CD4-positive, alpha-beta T cell treated with Interleukin-12 subunit alpha and Interleukin-12 subunit beta, for 1 hour (primary cell): ENCODE measurements around the gene CCDC85B.
A peak's percentile ranks its signal among the peaks of the same experiment; 100 is the strongest.
"Not testable (repeated sequence)": the region's sequence is repeated elsewhere in the genome, so short reads cannot be mapped to it uniquely, and the experiment has no call there.

Experiments used
- DNase-seq: peaks from one replicate; pipeline ENCODE4 v3.0.0-alpha.2; 2020

CCDC85B gene

DNA sequence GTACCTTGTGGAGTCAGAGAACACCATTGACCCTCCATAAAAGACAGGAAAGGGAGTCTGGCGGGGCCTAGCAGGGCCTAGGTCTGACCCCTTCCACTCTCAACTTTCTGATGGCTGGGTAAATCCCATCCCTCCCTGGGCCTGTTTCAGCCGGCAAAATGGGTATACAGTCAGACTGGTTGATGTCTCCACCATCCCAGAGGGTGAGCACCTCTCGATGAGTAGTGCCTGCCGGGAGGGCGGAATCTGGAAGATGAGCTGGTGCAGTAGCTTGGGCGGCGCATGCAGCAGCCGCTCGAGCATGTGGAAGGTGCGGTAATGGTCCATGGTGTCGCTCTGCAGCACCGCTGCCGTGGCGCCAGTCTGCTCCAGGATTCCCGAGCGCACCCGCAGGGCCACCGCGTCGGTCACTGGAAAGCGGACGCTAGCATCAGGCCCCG, 2.7 kb upstream of the CCDC85B start:
- no peak for DNase-seq

DNA sequence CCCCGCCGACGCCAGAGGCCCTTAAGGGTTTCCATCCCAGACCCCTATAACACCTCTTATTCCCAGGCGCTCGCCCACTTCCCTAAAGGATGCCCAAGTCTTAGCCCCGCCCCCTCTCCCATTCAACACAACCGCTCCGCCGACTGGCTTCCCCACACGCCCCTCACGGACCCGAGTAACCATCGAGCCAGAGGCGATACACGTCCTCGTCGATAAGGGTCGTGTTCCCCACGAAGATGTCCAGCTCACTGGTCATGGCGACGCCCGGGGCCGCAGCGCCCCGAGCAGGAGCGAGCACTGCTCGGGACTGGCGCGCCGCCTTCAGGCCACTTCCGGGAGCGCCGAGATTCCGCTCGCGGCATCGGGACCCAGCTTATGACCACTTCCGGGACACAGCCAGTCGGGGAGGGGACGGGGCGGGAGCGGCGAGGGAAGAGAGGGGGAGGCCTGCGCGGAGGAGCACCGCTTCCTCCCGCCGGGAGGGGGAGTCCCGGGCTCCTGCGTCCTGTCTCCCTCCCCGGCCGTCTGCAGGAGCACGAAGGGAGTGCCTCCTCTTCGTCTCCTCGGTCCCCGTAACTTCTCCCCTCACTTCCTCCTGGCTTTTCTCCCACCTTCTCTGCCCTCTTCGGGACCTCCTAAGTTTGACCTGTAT, 2.2 kb upstream of the CCDC85B start, which contains the start of gene FIBP:
Gene FIBP, minus strand, starts transcription at position 309 of the 652 bp plus-strand sequence. Its CDS starts 53 bp downstream, at position 256.
- peak; percentile 96 for DNase-seq

GRCh38 chr11:65891219-65892136, 1.0 kb downstream of the CCDC85B start:
- DNase-seq = peak; percentile 46

DNA sequence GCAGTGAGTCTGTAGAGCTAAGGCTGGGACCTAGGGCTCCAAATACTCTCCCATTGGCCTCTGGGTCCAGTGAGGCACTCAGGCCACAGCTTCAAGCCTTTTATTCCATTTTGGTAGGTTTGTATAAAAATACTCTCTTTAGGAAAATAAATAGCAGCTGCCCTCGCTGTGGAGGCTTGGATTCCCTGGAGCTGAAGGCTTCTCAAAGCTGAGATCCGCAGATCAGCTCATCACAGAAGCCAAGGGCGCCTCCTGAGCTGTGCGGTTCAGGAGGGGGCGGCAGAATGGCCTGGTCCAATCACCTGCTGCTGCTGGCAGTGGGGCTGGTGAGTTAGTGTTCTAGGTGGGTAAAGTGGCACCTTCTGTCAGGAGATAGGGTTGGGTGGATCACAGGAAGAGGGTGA, 1.7 kb downstream of the CCDC85B start:
- DNase-seq = not testable (repeated sequence)

DNA sequence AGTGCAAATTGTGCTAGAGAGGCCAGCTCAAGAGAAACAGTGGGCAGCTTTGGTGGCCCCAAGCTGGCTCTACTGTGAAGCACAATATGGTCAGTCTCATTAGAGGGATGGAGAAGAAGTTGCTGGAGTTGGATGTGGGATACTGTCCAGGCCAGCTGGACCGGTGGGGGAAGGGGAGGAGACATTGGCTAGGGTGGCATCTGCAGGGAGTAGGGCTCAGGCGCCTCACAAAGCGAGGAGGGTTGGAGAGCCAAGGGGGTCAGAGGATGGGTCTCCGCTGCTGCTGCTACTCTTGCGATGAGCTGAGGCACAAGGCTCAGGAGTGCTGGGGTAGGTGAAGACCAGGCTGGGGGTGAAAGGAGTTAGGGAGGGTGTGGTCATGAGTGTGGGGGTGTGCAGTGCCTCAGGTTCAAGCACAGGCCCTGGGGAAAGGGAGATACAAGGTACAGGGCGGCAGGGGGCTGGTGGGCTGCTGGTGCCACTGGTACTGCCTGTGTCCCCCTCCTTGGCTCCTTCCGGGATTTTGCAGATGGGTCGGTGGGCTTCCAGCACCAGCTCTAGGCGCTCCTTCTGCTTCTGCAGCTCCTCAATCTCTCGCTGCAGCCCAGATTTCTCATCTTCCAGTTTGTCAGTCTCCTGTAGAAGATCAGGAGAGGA, 2.3 kb downstream of the CCDC85B start:
- DNase-seq = no peak

- peak; percentile 54 for DNase-seq
Observed at GRCh38 chr11:65894034-65894591, 3.6 kb downstream of the CCDC85B start.

DNA sequence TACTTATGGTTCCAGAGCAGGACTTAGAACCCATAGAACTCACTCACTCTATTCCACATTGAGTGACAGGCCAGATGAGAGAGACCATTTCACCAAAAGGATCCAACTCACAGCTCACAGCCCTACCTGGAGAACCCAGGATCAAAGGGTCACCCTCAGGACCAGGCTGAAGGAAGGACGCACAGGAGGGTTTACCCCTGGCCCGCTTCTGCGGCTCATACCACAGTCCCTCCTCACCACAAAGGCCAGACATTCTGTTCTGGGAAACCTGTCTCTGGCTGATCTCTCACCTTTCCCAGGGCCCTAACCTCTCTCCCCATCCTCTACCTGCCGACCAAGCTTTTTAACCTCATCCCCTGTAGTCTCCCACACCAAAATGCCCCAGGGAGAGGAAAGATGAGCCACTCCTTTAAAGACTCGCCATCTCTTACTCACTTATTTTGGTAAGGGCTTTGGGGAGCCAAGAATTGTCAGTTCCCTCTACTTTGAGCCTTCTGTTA, 5.1 kb downstream of the CCDC85B start:
- no peak for DNase-seq

DNA sequence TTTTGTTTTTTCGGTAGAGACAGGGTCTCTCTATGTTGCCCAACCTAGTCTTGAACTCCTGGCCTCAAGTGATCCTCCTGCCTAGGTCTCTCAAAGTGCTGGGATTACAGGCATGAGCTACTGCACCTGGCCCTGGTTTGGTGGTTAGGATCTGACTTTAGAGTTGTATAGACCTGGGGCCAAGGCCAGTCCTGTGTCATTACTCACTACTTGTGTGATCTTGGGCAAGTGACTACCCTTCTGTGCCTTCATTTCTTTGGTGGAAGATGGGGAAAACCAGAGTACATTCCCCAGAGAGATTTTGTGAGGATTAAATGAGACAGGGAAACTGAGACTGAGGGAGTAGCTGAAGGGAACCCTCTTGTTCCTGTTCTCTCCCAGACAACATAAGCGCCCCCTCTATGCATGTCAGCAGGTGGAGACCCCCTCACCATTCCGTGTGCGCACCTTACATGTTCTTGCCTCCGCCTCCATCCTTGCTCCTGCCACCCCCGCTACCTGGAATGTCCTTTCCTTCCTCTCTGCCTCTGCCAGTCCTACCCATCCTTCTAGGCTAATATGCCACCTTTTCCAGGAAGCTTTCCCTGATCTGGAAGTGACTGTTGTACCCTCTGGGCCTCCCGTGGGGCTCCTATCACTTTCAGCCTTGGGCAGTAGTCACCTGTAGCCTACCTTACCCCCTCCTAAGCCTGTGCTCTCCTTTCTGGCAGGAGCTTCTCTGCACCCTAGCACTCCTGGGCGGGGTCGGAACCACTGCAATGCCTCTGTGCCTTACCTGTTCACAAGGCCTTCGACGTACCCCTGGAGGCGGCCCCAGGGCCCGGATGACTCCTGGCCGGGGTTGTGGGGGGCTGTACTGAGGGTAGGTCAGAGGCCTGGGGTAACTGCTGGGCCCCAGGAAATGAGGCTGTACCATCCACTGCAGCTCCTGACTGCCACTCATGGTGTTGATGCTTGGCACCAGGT, 5.8 kb downstream of the CCDC85B start:
- no peak for DNase-seq

DNA sequence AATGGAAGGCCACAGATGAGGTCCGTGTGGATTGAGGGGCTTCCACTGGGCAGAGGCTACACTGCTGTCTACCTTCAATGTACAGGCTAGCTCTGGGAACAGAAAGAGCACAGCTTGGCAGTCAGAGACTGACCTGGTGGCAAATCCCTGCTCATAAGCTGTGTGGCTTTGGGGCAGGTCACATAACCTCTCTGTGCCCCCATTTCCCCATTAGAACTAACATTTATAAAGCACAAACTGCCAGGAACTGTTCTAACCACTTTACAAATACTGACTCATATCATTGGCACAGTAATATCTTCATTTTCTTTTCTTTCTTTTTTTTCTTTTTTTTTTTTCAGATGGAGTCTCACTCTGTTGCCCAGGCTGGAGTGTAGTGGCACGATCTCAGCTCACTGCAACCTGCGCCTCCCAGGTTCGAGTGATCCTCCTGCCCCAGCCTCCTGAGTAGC, 6.6 kb downstream of the CCDC85B start:
- DNase-seq = no peak

GRCh38 chr11:65898656-65899355, 8.3 kb downstream of the CCDC85B start:
- no peak for DNase-seq

DNA sequence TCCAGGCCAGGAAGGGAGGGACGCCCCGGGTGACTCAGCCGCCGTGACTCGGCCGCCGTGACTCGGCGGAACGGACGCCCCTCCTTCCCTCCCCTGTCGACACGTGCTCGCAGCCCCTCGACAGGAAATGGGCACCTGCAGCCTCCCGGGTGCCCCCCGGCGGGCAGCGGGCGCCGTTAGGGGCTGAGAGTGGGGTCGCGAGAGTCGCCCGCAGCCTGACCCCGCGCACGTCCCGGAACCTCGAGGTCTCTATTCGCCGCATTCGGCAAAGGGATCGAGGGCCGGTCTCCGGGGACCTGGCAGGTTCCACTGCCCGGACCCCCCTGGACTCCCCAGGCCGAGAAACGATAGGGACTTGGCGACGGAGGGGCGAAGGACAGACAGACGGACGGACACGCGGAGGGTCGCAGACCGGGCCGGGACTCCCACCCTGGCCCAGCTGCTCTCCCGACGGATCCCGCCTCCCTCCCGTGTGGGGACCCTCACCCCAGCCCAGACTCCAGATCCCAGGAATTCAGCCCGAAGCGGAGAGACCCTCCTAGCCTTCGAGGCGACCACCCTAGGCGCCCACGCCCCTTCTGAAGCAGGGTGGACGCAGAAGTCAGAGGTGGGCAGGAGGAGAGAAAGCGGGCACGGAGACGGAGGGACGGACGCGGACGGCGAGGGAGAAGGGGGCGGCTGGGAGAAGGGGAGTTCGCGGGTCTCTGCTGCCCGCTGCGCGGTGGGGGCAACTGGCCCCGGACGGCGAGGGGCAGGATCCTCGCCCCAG, 9.1 kb downstream of the CCDC85B start:
- DNase-seq = peak; percentile 61

- peak; percentile 97 for DNase-seq
Observed at GRCh38 chr11:65900125-65900898, 9.8 kb downstream of the CCDC85B start, which contains the start of gene FOSL1. TSS of gene FOSL1 (minus strand) at chr11:65900388. CDS start at chr11:65900339, 49 bp downstream.

- DNase-seq = no peak
Observed at GRCh38 chr11:65900899-65901180, 10.4 kb downstream of the CCDC85B start.

DNA sequence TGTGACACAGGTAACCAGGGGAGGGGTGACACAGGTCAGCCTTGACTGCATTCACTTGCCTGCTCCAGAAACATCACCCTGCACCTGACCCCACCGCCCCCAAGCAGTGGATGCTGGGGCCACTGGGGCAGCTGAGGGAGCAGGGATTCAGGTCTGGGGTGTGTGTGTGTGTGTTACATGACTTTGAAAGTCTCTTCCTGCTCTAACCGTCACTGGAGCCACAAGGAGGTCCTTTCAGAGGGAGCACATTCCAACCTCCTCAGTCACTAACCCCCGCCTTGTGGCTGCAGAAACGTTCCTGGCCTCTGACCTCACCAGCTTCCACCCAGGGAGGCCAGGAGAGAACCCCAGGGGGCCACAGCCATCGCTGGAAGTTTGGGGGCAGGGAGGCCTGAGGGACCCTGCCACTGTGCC, 12.6 kb downstream of the CCDC85B start:
- DNase-seq = no peak

DNA sequence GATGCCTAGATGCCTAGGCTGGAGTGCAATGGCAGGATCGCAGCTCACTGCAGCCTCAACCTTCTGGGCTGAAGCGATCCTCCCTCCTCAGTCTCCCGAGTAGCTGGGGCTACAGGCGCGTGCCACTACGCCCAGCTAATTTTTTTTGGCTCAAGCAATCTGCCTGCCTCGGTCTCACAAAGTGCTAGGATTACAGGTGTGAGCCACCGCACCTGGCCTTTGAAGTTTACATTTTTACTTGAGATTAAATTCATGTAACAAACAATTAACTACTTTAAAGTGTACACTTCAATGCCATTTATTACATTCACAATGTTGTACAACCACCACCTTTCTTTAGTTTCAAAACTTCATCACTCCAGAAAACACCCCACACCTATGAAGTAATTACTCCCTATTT, 13.2 kb downstream of the CCDC85B start:
- no peak for DNase-seq

- DNase-seq = no peak
Observed at GRCh38 chr11:65906602-65907001, 16.1 kb downstream of the CCDC85B start.

DNA sequence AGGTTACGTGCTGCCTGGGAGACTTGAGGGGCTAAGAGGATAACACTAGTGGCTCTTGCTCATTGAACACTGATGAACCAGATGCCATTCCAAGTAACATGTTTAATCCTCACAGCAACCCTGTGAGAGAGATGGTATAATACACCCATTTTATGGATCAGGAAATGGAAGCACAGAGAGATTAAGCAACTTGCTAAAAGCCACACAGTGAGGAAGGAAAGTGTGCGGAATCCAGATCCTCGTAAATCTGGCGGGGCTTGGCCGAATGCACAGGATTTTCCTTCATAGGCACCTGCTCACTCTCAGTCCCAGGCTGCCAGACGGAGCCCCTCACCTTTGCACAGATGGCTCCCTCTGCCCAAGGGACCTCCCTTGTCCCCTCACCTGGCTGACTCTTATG, 17.4 kb downstream of the CCDC85B start:
- no peak for DNase-seq

GRCh38 chr11:65911682-65912568, 21.5 kb downstream of the CCDC85B start:
- no peak for DNase-seq
